AG04450 (cell line): ENCODE results near the gene PPP4C. TPM values are rescaled to one million over a fixed set of nuclear protein-coding genes. Genes with fewer than 3 reads are reported as not detected.

Source experiments
- CTCF ChIA-PET: fragments of 300-600, 350-600 bp; formaldehyde crosslinking; extraction: SDS; loops from one replicate; lab custom pipeline; 2022; ENCODE audit warnings: antibody characterized with exemption, inconsistent platforms; lab: Charles Lee
- POLR2A ChIA-PET: fragments of 350-600 bp; formaldehyde crosslinking; extraction: SDS; loops from one replicate; lab custom pipeline; 2021; ENCODE audit warnings: antibody characterized with exemption, inconsistent platforms; lab: Yijun Ruan, JAX
- DNase-seq: peaks from one replicate; pipeline ENCODE4 v3.0.0-alpha.2; 2011; ENCODE audit warnings: low read depth, low spot score
- H3K27ac ChIP-seq: one replicate; pipeline ENCODE4 v1.5.1; 2012; ENCODE audit warnings: low read depth, low read length, control low read depth
- H3K27me3 ChIP-seq: one replicate; pipeline ENCODE4 v1.6.0; 2012; ENCODE audit warnings: low read length; ENCODE audit not compliant: control insufficient read depth, insufficient read depth
- H3K4me3 ChIP-seq: 2 replicates; pipeline ENCODE4 v1.5.1; 2011; ENCODE audit warnings: mild to moderate bottlenecking, low read depth, low read length, control low read depth
- H3K9me3 ChIP-seq: 2 replicates; pipeline ENCODE4 v1.5.1; 2012; ENCODE audit warnings: low read length; ENCODE audit not compliant: control insufficient read depth, insufficient read depth
- polyA plus RNA-seq: library from polyadenylated mRNA; depleted of rRNA; stranded (reverse); fragments of >200 nt; gene quantifications from 2 replicates; pipeline ENCODE4 v1.2.3, GENCODE V29; 2011
- TF ChIP-seq, protein P1 (sequence below): IDR thresholded peaks from 2 replicates; pipeline ENCODE4 v1.5.1; 2011; ENCODE audit warnings: low read depth, low read length, control low read depth, inconsistent platforms

Gene PPP4C
- polyA plus RNA-seq, 1 experiment: 112 TPM

- H3K27ac ChIP-seq: peak overlapping the region; percentile 39
- no peaks in the 10 kb centered on the region for H3K27me3 ChIP-seq
- TF ChIP-seq, protein P1, sequence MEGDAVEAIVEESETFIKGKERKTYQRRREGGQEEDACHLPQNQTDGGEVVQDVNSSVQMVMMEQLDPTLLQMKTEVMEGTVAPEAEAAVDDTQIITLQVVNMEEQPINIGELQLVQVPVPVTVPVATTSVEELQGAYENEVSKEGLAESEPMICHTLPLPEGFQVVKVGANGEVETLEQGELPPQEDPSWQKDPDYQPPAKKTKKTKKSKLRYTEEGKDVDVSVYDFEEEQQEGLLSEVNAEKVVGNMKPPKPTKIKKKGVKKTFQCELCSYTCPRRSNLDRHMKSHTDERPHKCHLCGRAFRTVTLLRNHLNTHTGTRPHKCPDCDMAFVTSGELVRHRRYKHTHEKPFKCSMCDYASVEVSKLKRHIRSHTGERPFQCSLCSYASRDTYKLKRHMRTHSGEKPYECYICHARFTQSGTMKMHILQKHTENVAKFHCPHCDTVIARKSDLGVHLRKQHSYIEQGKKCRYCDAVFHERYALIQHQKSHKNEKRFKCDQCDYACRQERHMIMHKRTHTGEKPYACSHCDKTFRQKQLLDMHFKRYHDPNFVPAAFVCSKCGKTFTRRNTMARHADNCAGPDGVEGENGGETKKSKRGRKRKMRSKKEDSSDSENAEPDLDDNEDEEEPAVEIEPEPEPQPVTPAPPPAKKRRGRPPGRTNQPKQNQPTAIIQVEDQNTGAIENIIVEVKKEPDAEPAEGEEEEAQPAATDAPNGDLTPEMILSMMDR: no peak
- CTCF ChIA-PET: interaction anchor here (0.6 kb wide), 1 partner anchor 205 kb away, joined by 3 read pairs; no protein-coding TSS in a partner anchor
- POLR2A ChIA-PET: interaction anchor here (0.7 to 2.2 kb wide), 2 partner anchors 12 to 22 kb away, joined by 3 to 25 read pairs; partner anchors contain the start of gene ALDOA
- H3K9me3 ChIP-seq: no peaks in the 10 kb centered on the region; the same call in 1 of the 2 replicates
- H3K4me3 ChIP-seq: peak overlapping the region; percentile 81
- no peak for DNase-seq
Measured at GRCh38 chr16:30053376-30054015, 22.3 kb upstream of the PPP4C start.

GRCh38 chr16:30054451-30054850 is 21.3 kb upstream of the PPP4C start:
- POLR2A ChIA-PET: interaction anchor here (2.2 to 2.5 kb wide), 2 partner anchors 11 kb away, joined by 19 to 25 read pairs; partner anchors contain the start of gene ALDOA
- Histone ChIP-seq H3K9me3 (no peaks in the 10 kb centered on the region; the same call in 1 of the 2 replicates), H3K27ac (no peak overlapping the region), H3K27me3 (no peaks in the 10 kb centered on the region), H3K4me3 (no peak overlapping the region)
- CTCF ChIA-PET: interaction anchor here (0.7 to 1.1 kb wide), 2 partner anchors 11 to 355 kb away, joined by 3 to 4 read pairs; partner anchors contain the start of gene ALDOA
- TF ChIP-seq, protein P1: no peak
- no peak for DNase-seq

- no peaks in the 10 kb centered on the region for H3K27me3 ChIP-seq
- H3K4me3 ChIP-seq: no peak overlapping the region
- H3K9me3 ChIP-seq: no peaks in the 10 kb centered on the region; the same call in 1 of the 2 replicates
- H3K27ac ChIP-seq: no peak overlapping the region
- TF ChIP-seq, protein P1: peak; percentile 46; the same call in 1 of the 2 replicates
- no peak for DNase-seq
- ChIA-PET CTCF (interaction anchor here (0.6 to 1.6 kb wide), 6 partner anchors 9 to 377 kb away, joined by 3 to 6 read pairs (median 4); partner anchors contain the start of genes ALDOA and TBX6), POLR2A (interaction anchor here (2.5 kb wide), 1 partner anchor 10 kb away, joined by 19 read pairs; the partner anchor contains the start of gene ALDOA)
Measured at GRCh38 chr16:30054959-30055553, 20.7 kb upstream of the PPP4C start.

GRCh38 chr16:30060346-30060745 is 15.4 kb upstream of the PPP4C start:
- H3K27ac ChIP-seq: no peak overlapping the region
- no peaks in the 10 kb centered on the region for H3K27me3 ChIP-seq
- H3K9me3 ChIP-seq: no peaks in the 10 kb centered on the region
- POLR2A ChIA-PET: no interaction called here
- CTCF ChIA-PET: no interaction called here
- no peak for DNase-seq
- no peak overlapping the region for H3K4me3 ChIP-seq
- TF ChIP-seq, protein P1: no peak
